Glomerular visceral epithelial cell (primary cell): ENCODE data around the gene BACE1.

Experiments
- DNase-seq: peaks from one replicate; pipeline ENCODE4 v3.0.0-alpha.2; 2016; ENCODE audit errors: extremely low spot score

Gene BACE1

GRCh38 chr11:117309310-117309709, 6.7 kb downstream of the BACE1 start:
- no peak for DNase-seq

GRCh38 chr11:117305145-117305544, 10.9 kb downstream of the BACE1 start:
- DNase-seq: no peak

- no peak for DNase-seq
These were observed 12.3 kb downstream of the BACE1 start for GRCh38 chr11:117303646-117304315.

- DNase-seq: no peak
These were observed 13.0 kb downstream of the BACE1 start for GRCh38 chr11:117303101-117303500.

DNA sequence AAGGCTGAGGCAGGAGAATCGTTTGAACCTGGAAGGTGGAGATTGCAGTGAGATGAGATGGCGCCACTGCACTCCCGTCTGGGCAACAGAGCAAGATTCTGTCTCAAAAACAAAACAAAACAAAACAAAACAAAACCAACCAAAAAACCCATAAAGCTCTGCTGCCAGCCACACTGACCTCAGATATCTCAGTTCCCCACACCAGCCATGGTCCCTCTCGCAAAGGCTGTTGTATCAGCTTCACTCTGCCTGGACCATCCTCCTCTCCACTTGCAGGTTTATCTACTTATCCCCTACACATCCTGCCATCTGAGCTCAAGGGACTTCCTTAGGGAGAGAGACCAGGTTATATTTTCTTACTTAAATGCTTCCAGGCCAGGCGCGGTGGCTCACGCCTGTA, 13.8 kb downstream of the BACE1 start:
- no peak for DNase-seq

DNA sequence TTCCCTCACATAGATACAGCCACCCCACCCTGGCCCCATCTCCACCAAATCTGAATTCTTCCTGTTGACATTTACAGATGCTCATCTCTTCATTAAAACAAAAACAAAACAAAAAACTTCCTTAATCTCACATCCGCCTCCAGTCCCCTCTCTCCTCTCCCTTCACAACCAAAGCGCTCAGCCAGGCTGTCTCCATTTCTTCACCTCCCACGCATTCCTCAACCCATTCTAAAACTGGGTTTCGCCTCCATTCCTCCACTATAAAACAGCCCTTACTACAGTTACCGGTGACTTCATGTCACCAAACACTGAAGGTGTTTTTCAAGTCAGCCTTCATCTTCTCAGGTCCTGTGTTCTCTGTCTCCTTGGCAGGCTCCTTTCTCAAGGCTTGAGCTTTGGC, 15.3 kb downstream of the BACE1 start:
- DNase-seq: no peak

GRCh38 chr11:117300283-117300663, 15.8 kb downstream of the BACE1 start:
- DNase-seq: no peak

- DNase-seq: peak; percentile 7
These were observed 16.4 kb downstream of the BACE1 start for GRCh38 chr11:117299351-117300282.

GRCh38 chr11:117298195-117298594, 17.9 kb downstream of the BACE1 start:
- DNase-seq: no peak

GRCh38 chr11:117296881-117297280, 19.2 kb downstream of the BACE1 start:
- no peak for DNase-seq

- no peak for DNase-seq
These were observed 20.5 kb downstream of the BACE1 start for GRCh38 chr11:117295438-117296137.

DNA sequence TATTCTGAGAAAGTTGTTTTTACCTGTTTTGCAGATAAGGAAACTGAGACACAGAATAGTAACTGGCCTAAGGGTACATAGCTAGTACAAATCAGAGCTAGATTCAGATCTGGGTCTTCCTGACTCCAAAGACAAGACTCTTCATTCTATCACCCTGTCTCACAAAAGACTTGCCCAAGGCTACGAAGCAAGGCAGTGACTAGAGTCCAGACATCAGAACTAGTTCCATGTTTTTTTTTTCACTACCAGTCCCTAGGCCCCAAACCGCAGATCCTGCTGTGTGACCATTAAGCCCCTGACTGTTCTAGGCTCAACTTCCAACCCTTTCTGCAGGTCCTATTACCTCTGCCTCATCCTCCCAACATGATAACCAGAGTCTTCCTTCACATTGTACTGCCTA, 23.4 kb downstream of the BACE1 start:
- DNase-seq: no peak

GRCh38 chr11:117290809-117291396, 25.2 kb downstream of the BACE1 start, which contains the start of gene BACE1-AS:
Gene BACE1-AS (plus strand): TSS chr11:117291346.
- DNase-seq: no peak

DNA sequence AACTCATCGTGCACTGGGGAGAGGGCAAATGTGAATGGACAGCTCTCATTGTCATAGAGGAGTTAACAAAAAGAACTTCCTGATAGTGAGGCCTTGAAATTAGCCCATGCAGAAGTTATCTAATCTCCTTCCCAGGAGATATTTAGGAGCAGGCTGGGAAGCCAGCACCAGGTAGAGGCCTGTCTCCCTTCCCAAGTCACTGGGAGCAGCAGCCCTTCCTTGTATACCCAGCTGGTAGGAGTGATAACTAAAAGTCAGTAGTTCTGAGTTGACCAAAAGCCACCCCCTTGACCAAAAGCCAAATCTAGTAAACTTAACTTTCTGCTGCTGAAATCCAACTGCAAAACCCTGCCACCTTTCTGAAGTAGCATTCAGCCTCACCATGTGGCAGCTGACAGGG, 26.3 kb downstream of the BACE1 start:
- no peak for DNase-seq

- no peak for DNase-seq
These were observed 28.4 kb downstream of the BACE1 start for GRCh38 chr11:117287668-117288067.

GRCh38 chr11:117286588-117286987, 29.5 kb downstream of the BACE1 start:
- DNase-seq: no peak

- DNase-seq: no peak
These were observed 32.0 kb downstream of the BACE1 start for GRCh38 chr11:117284053-117284452.

DNA sequence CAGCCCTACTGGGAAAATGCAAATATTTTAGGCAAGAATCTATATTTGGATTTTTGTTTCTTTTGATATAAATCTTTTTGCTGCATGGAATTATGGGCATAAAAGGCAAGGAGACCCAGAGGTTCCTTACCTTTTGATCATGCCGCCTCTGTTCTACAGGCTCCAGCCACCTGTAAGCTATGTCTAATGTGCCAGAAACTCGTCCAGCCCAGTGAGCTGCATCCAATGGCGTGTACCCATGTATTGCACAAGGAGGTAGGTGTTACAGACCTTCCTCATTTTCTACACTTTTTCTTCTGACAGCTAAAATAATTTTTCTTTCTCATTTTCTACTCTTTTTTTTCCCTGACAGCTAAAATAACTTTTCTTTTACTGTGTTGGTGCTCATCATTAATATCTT, 33.1 kb downstream of the BACE1 start:
- no peak for DNase-seq

- no peak for DNase-seq
These were observed 34.2 kb downstream of the BACE1 start for GRCh38 chr11:117281869-117282268.

- DNase-seq: peak; percentile 81
These were observed 34.9 kb downstream of the BACE1 start for GRCh38 chr11:117281159-117281558.

DNA sequence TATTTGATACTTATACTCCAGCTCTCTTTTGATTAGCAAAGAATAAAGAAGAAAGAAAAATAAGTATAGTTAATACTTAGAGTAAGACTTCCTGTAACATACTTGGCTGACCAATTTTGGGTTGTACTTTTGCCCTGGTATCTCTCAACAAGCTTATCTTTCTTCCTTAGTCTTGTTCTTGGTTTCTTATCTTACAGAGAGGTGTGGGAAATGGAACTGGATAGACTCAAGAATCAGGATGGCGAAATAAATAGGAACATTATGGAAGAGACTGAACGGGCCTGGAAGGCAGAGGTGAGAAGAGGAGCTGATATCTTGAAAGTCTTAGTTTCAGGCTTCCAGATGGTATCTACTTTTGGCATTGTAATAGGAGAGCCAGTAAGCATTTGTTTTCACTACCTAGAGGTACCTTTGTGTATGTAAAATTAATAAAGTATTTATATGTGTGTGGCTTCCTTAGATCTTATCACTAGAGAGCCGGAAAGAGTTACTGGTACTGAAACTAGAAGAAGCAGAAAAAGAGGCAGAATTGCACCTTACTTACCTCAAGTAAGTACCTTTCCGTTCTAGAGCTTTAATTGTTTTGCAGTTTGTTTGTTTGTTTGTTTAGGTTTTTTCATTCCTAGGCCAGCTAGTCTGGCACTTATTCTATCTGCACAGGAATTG, 36.2 kb downstream of the BACE1 start:
- DNase-seq: no peak

DNA sequence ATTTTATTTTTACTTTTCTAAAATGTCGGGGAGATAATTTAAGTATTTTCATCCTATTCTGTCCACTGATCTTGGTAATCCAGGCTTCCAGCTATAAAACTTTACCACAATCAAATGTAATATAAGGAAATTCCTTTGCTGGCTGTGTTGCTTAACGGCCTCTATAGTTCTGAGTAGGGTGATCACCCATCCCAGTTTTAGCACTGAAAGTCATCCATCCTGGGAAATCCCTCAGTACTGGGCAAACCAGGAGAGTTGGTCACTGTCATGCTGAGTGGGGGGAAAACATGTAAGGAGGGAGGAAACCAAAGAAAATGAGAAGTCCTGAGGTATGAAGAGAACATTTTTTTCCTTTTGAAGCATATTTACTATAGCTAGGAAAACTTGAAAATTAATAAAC, 37.7 kb downstream of the BACE1 start:
- DNase-seq: no peak
